ENCODE data around the gene MPEG1.

- TF ChIP-seq, protein P1, sequence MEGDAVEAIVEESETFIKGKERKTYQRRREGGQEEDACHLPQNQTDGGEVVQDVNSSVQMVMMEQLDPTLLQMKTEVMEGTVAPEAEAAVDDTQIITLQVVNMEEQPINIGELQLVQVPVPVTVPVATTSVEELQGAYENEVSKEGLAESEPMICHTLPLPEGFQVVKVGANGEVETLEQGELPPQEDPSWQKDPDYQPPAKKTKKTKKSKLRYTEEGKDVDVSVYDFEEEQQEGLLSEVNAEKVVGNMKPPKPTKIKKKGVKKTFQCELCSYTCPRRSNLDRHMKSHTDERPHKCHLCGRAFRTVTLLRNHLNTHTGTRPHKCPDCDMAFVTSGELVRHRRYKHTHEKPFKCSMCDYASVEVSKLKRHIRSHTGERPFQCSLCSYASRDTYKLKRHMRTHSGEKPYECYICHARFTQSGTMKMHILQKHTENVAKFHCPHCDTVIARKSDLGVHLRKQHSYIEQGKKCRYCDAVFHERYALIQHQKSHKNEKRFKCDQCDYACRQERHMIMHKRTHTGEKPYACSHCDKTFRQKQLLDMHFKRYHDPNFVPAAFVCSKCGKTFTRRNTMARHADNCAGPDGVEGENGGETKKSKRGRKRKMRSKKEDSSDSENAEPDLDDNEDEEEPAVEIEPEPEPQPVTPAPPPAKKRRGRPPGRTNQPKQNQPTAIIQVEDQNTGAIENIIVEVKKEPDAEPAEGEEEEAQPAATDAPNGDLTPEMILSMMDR (IDR thresholded peaks at IDR 0.05 in 8 of 11, conservative IDR thresholded peaks at IDR 0.05 in 3 of 11), result peak; percentile 12 to 66 (median 46)
- no peak for TF ChIP-seq POLR2A (IDR thresholded peaks at IDR 0.05)
Measured at GRCh38 chr11:59182457-59183151, 30.1 kb downstream of the MPEG1 start.
